Measurements from ENCODE around the gene UROC1.

DNA sequence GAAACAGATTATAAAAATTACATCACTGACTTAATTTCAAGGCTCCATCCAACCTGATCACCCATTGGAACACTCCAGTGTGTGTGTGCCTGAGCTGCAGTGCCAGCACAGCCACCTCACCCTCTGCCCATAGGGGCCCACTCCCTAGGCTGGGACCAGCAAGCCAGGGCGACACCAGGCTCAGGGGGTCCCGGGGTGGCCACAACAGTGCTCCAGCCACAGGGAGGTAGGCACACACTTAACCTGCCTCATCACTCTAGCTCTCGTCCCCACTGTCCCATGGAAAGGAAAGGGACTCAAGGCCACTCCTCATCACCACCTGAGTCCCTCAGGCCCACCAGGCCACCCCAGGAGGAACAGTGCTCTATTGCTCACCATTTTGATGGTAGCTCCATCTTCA is 66.8 kb downstream of the UROC1 start:
- TF ChIP-seq, protein P1, sequence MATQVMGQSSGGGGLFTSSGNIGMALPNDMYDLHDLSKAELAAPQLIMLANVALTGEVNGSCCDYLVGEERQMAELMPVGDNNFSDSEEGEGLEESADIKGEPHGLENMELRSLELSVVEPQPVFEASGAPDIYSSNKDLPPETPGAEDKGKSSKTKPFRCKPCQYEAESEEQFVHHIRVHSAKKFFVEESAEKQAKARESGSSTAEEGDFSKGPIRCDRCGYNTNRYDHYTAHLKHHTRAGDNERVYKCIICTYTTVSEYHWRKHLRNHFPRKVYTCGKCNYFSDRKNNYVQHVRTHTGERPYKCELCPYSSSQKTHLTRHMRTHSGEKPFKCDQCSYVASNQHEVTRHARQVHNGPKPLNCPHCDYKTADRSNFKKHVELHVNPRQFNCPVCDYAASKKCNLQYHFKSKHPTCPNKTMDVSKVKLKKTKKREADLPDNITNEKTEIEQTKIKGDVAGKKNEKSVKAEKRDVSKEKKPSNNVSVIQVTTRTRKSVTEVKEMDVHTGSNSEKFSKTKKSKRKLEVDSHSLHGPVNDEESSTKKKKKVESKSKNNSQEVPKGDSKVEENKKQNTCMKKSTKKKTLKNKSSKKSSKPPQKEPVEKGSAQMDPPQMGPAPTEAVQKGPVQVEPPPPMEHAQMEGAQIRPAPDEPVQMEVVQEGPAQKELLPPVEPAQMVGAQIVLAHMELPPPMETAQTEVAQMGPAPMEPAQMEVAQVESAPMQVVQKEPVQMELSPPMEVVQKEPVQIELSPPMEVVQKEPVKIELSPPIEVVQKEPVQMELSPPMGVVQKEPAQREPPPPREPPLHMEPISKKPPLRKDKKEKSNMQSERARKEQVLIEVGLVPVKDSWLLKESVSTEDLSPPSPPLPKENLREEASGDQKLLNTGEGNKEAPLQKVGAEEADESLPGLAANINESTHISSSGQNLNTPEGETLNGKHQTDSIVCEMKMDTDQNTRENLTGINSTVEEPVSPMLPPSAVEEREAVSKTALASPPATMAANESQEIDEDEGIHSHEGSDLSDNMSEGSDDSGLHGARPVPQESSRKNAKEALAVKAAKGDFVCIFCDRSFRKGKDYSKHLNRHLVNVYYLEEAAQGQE (IDR thresholded peaks at IDR 0.05; ENCODE audit: insufficient replicate concordance, low read depth) = no peak
- TF ChIP-seq, protein P2, sequence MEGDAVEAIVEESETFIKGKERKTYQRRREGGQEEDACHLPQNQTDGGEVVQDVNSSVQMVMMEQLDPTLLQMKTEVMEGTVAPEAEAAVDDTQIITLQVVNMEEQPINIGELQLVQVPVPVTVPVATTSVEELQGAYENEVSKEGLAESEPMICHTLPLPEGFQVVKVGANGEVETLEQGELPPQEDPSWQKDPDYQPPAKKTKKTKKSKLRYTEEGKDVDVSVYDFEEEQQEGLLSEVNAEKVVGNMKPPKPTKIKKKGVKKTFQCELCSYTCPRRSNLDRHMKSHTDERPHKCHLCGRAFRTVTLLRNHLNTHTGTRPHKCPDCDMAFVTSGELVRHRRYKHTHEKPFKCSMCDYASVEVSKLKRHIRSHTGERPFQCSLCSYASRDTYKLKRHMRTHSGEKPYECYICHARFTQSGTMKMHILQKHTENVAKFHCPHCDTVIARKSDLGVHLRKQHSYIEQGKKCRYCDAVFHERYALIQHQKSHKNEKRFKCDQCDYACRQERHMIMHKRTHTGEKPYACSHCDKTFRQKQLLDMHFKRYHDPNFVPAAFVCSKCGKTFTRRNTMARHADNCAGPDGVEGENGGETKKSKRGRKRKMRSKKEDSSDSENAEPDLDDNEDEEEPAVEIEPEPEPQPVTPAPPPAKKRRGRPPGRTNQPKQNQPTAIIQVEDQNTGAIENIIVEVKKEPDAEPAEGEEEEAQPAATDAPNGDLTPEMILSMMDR (IDR thresholded peaks at IDR 0.05; ENCODE audit: insufficient read depth, low read length) = no peak

All from HL-60 (cell line).